Measurements from ENCODE around the gene ACTL10.

- no peak for TF ChIP-seq TAF1 (IDR thresholded peaks at IDR 0.05; ENCODE audit: borderline replicate concordance, insufficient read depth, low read length)
- TF ChIP-seq, protein P1, sequence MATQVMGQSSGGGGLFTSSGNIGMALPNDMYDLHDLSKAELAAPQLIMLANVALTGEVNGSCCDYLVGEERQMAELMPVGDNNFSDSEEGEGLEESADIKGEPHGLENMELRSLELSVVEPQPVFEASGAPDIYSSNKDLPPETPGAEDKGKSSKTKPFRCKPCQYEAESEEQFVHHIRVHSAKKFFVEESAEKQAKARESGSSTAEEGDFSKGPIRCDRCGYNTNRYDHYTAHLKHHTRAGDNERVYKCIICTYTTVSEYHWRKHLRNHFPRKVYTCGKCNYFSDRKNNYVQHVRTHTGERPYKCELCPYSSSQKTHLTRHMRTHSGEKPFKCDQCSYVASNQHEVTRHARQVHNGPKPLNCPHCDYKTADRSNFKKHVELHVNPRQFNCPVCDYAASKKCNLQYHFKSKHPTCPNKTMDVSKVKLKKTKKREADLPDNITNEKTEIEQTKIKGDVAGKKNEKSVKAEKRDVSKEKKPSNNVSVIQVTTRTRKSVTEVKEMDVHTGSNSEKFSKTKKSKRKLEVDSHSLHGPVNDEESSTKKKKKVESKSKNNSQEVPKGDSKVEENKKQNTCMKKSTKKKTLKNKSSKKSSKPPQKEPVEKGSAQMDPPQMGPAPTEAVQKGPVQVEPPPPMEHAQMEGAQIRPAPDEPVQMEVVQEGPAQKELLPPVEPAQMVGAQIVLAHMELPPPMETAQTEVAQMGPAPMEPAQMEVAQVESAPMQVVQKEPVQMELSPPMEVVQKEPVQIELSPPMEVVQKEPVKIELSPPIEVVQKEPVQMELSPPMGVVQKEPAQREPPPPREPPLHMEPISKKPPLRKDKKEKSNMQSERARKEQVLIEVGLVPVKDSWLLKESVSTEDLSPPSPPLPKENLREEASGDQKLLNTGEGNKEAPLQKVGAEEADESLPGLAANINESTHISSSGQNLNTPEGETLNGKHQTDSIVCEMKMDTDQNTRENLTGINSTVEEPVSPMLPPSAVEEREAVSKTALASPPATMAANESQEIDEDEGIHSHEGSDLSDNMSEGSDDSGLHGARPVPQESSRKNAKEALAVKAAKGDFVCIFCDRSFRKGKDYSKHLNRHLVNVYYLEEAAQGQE (IDR thresholded peaks at IDR 0.05; ENCODE audit: insufficient read depth in 1 of 2, low read depth in 2 of 2, low read length in 2 of 2): no peak
These were observed 40.9 kb downstream of the ACTL10 start for GRCh38 chr20:33707668-33708067.
